ENCODE results near the gene ADD3.

DNA sequence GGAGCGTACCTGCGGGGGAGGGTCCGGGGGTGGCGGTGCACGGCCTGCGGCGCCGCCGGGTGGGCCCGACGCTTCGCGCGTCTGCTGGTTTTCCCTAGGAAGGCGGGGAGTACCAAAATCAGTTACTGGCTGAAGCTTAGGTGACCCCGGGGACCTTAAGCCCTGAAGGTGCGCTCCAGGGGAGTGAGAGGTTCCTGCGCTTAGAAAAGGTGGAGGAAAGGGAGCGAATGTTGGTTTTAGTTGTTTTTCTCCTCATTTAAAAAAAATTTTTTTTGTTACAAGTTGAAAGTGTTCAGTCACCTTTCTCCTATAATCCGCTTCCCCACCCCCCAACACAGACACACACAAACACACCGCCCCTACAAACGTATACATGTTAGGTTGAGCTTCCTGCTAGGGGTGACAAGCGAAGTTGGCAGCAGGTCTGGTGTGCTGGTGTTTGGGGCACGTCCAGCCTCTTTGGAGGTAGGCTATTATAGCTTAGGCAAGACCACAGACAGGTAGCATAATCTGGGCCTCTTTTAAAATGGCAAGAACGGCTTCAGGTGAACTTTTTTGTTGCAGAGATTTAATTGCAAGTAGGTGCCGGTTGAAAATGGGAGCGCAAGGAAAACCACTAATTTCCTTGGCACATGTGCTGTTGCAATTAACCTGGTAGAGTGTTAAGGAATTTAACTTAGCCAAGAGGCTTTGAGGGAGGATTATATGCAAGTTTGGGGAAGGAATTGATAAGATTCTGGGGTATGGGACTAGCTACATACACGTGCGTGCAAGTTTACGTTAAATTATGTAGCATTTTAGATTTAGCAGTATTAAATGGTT lies 945 bp downstream of the ADD3 start:
- TF ChIP-seq, protein P1, sequence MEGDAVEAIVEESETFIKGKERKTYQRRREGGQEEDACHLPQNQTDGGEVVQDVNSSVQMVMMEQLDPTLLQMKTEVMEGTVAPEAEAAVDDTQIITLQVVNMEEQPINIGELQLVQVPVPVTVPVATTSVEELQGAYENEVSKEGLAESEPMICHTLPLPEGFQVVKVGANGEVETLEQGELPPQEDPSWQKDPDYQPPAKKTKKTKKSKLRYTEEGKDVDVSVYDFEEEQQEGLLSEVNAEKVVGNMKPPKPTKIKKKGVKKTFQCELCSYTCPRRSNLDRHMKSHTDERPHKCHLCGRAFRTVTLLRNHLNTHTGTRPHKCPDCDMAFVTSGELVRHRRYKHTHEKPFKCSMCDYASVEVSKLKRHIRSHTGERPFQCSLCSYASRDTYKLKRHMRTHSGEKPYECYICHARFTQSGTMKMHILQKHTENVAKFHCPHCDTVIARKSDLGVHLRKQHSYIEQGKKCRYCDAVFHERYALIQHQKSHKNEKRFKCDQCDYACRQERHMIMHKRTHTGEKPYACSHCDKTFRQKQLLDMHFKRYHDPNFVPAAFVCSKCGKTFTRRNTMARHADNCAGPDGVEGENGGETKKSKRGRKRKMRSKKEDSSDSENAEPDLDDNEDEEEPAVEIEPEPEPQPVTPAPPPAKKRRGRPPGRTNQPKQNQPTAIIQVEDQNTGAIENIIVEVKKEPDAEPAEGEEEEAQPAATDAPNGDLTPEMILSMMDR (tag by site-specific recombination; IDR thresholded peaks at IDR 0.05): no peak
- TF ChIP-seq KLF10 (tag by site-specific recombination; IDR thresholded peaks at IDR 0.05): no peak
- TF ChIP-seq ZNF324 (tag by site-specific recombination; IDR thresholded peaks at IDR 0.05): no peak
- TF ChIP-seq YY1 (tag by site-specific recombination; IDR thresholded peaks at IDR 0.05): no peak
- TF ChIP-seq, protein P2, sequence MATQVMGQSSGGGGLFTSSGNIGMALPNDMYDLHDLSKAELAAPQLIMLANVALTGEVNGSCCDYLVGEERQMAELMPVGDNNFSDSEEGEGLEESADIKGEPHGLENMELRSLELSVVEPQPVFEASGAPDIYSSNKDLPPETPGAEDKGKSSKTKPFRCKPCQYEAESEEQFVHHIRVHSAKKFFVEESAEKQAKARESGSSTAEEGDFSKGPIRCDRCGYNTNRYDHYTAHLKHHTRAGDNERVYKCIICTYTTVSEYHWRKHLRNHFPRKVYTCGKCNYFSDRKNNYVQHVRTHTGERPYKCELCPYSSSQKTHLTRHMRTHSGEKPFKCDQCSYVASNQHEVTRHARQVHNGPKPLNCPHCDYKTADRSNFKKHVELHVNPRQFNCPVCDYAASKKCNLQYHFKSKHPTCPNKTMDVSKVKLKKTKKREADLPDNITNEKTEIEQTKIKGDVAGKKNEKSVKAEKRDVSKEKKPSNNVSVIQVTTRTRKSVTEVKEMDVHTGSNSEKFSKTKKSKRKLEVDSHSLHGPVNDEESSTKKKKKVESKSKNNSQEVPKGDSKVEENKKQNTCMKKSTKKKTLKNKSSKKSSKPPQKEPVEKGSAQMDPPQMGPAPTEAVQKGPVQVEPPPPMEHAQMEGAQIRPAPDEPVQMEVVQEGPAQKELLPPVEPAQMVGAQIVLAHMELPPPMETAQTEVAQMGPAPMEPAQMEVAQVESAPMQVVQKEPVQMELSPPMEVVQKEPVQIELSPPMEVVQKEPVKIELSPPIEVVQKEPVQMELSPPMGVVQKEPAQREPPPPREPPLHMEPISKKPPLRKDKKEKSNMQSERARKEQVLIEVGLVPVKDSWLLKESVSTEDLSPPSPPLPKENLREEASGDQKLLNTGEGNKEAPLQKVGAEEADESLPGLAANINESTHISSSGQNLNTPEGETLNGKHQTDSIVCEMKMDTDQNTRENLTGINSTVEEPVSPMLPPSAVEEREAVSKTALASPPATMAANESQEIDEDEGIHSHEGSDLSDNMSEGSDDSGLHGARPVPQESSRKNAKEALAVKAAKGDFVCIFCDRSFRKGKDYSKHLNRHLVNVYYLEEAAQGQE (tag by site-specific recombination; IDR thresholded peaks at IDR 0.05): no peak
- TF ChIP-seq SALL2 (tag by site-specific recombination; IDR thresholded peaks at IDR 0.05; ENCODE audit: borderline replicate concordance): no peak
- TF ChIP-seq ZNF121 (tag by site-specific recombination; IDR thresholded peaks at IDR 0.05): no peak
- TF ChIP-seq ZNF274 (IDR thresholded peaks at IDR 0.05; ENCODE audit: low read length): no peak
- TF ChIP-seq ZNF274 (tag by site-specific recombination; IDR thresholded peaks at IDR 0.05; ENCODE audit: borderline replicate concordance): no peak

All from HEK293 (cell line).